HG02610 (cell line): ENCODE measurements around the gene HELQ.
"Not testable (repeated sequence)": the region's sequence is repeated elsewhere in the genome, so short reads cannot be mapped to it uniquely, and the experiment has no call there.

Experiments used
- ATAC-seq: cut with Tn5 transposase; IDR thresholded peaks from one replicate; pipeline ENCODE4 v1.9.1; 2021; ENCODE audit warnings: mild to moderate bottlenecking, moderate library complexity; ENCODE audit not compliant: unreplicated experiment

Gene HELQ

GRCh38 chr4:83455281-83456183, at the start of gene HELQ, which contains the start of gene MRPS18C:
Gene HELQ (minus strand): TSS chr4:83455823. CDS start chr4:83455693, 130 bp downstream.
Gene MRPS18C (plus strand): TSS chr4:83456058. CDS start chr4:83456078, 20 bp downstream.
- ATAC-seq: peak; percentile 93

GRCh38 chr4:83504996-83505395, 49.4 kb upstream of the HELQ start:
- ATAC-seq: no peak

- no peak for ATAC-seq
Observed at GRCh38 chr4:83504503-83504902, 48.9 kb upstream of the HELQ start.

GRCh38 chr4:83503974-83504373, 48.4 kb upstream of the HELQ start:
- no peak for ATAC-seq

- ATAC-seq: not testable (repeated sequence)
Observed at GRCh38 chr4:83501671-83502070, 46.0 kb upstream of the HELQ start.

- ATAC-seq: no peak
Observed at GRCh38 chr4:83498187-83498586, 42.6 kb upstream of the HELQ start.

- not testable (repeated sequence) for ATAC-seq
Observed at GRCh38 chr4:83496085-83496917, 40.7 kb upstream of the HELQ start.

- peak; percentile 84 for ATAC-seq
Observed at GRCh38 chr4:83490876-83491450, 35.3 kb upstream of the HELQ start.

GRCh38 chr4:83489711-83490326, 34.2 kb upstream of the HELQ start:
- no peak for ATAC-seq

- no peak for ATAC-seq
Observed at GRCh38 chr4:83486457-83487129, 31.0 kb upstream of the HELQ start.

- peak; percentile 98 for ATAC-seq
Observed at GRCh38 chr4:83484500-83485461, 29.2 kb upstream of the HELQ start, which contains the start of gene ABRAXAS1. Gene ABRAXAS1 (minus strand): TSS chr4:83485100. CDS start chr4:83485072, 28 bp downstream.

GRCh38 chr4:83473966-83474365, 18.3 kb upstream of the HELQ start:
- ATAC-seq: no peak

GRCh38 chr4:83473423-83473822, 17.8 kb upstream of the HELQ start:
- no peak for ATAC-seq

- no peak for ATAC-seq
Observed at GRCh38 chr4:83456184-83456501, 520 bp upstream of the HELQ start.

GRCh38 chr4:83454686-83455085, 937 bp downstream of the HELQ start:
- no peak for ATAC-seq

GRCh38 chr4:83449009-83449408, 6.6 kb downstream of the HELQ start:
- no peak for ATAC-seq

- ATAC-seq: peak; percentile 73
Observed at GRCh38 chr4:83440899-83441298, 14.7 kb downstream of the HELQ start.

GRCh38 chr4:83440148-83440814, 15.3 kb downstream of the HELQ start:
- ATAC-seq: no peak

- ATAC-seq: no peak
Observed at GRCh38 chr4:83438719-83439118, 16.9 kb downstream of the HELQ start.
